DMS153 treated with DMSO at 0.1 percent for 48 hours (cell line): Measurements from ENCODE around the gene XRCC6.
"Not testable (repeated sequence)": the region's sequence is repeated elsewhere in the genome, so short reads cannot be mapped to it uniquely, and the experiment has no call there.

ENCODE experiments used
- DNase-seq: peaks from one replicate; lab custom pipeline; 2025; ENCODE audit not compliant: unreplicated experiment; lab: John Stamatoyannopoulos, UW

XRCC6 gene

DNA sequence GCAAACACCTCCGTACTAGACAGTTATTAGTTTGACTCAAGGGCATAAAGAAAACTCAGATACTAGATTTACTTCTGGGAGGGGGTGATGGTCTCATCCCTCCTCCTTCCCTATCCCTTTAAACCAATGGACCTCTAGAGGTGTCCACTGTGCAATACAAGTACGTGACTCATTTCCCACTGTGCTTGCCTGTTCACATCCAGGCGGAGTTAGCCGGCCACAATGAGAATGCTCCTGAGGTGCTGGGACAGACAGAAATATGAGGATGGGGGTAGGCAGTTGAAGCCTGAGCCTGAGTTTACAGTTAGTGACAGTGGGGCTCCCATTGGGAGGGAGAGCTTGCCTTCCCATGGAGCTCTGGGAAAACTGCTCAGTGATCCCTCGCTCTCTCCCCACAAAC, 23.0 kb upstream of the XRCC6 start:
- no peak for DNase-seq

DNA sequence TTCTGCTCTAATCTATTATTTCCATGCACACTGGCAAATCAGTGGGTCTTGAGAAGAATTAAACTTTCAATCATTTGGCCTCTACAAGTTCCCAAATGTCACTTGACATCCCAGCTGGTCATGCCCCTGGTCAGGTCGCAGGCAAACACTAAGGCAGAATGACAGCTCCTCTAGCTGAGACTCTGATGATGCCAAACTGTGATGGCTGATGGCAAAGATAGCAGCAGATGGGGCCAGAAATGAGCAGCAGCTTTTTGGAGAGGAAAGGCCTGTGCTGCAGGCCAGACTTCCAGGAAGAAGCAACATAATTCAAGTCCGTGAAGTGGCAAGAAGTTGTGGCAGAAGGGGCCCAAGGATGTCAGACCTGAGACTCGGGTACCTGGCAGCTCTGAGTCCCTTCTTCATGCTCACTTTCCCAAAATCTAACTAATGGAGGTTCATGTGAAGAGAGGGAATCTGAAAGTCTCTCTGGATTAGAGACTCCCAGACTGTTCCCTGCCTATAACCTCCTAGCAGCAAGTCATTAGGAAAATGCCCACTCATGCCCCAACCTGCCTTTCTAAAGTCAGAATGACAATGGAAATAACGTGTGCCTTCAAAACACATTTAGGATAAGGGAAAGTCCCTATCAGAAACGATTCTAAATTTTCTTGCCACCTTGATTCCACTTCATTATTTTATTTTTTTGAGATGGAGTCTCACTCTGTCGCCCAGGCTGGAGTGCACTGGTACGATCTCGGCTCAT, 22.0 kb upstream of the XRCC6 start:
- DNase-seq: no peak

DNA sequence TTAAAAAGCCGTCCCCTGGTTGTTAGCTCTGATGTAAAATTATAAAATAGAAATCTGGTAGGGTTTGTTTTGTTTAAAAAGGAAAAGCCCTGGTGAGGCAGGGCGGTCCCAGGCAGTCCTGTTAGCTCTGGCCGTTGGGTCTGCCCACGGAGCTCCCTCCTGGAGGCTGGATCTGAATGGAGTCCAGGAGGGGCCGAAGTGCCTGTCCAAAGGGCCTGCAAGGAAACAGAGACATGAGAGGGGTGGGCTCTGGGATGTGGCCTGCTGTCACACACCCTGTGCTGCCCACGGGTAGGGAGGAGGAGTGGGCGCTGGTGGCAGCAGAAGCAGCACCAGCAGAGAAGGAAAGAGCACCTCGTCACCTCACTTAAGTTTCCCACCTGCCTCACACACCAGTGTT, 20.1 kb upstream of the XRCC6 start:
- DNase-seq: no peak

DNA sequence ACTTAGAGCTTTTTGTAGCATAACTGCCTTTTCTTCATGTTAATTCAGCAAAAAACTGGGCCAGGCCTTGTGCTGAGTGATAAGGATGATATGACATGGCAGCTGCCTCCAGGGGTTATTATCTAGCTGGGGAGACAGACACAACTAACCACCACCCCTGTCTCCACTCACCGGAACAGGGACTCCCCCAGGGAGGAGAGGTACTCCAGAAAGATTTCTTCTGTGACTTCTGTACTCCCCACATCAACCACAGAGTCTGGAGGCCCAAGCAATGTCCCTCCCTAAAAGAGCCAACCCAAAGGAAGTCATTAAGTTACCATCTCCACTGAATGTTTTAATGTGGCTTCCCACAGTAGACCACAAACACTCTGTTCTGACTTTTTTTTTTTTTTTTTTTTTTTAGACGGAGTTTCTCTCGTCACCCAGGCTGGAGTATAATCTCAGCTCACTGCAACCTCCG, 17.2 kb upstream of the XRCC6 start:
- no peak for DNase-seq

DNA sequence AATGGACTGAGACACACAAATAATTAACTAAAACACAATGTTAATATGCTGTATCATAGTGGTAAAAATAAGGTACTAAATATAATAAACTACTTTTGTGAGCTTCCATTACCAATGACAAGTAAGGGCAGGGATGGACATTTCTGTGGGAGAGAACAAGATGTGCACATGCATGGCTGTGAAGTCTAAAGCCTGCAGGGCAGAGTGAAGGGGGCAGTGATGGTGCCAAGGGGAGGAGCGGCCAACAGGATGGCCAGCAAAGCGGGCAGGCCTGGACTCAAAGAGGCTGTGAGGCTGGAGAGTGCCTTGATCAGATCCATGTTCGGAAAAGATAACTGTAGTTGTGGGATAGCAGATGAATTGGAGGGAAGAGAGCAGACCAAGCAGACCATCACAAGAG, 12.7 kb upstream of the XRCC6 start:
- DNase-seq: no peak

DNA sequence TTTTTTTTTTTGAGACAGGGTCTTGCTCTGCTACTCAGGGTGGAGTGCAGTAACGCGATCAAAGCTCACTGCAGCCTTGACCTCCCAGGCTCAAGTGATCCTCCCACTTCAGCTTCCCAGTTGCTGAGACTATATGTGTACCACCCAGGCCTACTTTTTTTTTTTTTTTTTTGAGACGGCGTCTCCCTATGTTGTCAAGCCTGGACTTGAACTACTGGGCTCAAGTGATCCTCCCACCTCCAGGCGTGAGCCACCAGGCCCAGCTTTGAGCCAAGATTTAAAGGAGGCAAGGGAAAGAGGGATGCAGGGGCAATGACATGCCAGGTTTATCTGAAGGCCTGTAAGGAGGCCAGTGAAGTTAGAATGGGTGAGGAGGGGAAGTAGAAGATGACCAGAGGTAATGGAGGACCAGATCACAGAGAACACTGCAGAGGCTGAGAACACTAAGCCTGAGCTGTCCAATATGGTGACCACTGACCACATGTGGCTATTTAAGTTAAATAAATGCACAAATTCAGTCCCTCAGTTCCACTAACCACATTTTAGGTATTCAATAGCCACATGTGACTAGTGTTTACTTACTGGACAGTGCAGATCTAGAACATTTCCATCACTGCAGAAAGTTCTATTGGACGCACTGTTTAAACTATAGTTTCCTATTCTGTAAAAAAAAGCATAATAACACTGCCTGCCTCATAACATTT, 8.3 kb upstream of the XRCC6 start:
- no peak for DNase-seq

DNA sequence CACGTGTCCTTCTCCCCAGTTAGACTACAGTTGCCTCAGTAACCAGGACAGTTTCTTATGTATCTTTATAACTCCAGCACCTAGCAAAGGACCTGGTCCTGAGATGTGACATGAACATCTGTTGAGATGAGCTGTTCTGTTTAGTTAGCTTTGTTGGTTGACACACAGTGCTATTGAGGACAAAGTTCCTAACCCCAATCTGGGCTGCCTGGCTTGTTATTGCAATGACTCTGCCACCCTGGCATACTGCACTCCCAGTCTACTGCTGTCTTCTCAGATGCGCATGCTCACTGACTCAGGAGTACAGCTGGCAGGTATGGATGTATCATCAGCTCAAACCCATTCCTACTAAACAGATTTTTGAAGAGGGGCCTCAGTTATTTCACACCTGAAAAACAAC, 7.6 kb upstream of the XRCC6 start:
- DNase-seq: no peak

DNA sequence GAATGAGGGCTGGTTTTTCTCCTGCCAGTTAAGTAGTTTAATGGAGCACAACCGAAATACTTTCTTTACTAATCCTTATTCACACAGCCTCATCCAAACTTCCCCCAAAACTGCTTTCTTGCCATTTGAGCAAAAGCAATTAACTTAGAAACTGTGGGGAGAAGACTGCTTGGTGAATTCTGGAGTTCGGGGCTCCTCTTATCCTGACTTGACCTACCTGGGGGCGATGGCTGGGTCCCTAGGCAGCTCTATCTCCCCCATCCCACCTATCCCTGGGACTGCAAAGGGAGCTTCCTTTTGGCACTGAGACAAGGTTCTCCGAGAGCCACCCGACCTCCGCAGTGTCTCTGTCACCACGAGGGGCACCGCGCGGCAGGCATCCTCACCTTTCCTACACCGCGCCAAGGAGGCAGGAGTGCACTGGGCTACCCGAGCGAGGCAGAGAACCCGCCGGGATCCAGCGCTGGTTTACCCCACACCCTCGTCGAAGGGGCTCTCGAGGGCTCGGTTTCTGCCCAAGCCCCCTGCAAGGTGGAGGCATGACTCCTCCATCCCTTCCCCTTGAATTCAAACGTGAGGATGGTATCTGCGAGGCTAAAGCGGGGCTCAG, 1.0 kb upstream of the XRCC6 start:
- DNase-seq: no peak

DNA sequence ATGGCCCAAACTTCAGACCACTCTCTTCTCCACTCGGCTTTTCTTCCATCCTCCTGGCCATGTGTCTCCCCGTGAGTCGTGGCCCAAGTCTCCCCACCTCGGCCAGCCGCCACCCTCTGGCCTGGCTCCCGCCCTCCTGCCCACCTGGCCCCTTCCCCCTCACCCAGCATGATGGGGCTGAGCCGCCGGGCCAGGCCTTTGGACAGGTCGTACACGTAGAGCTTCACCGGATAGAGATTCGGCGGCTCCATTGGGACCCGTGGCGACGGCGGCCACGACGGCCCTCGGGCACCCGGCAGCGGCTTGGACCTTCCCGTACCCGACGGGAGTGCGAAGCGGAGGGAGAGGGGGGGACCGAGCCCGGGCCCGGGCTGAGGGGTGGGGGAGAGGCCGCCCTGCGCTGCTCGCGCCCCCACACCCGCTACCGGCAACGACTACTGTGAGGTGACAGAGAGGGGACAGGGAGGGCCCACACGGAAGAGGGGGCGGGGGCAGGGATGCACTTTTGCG, 451 bp upstream of the XRCC6 start, which contains the start of gene DESI1:
DESI1 (minus strand) TSS at position 455 of the 510 bp plus-strand sequence; CDS start at position 251, 204 bp downstream.
- no peak for DNase-seq

DNA sequence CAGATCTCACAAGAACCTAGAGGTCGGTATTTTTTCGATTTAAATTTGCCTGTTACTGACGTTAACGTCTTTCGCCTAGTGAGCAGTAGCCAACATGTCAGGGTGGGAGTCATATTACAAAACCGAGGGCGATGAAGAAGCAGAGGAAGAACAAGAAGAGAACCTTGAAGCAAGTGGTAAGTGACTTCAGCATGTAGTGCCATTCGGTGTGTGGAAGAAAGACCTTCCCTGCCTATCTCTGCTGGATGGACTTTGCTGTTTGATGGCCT, 750 bp downstream of the XRCC6 start:
- no peak for DNase-seq

DNA sequence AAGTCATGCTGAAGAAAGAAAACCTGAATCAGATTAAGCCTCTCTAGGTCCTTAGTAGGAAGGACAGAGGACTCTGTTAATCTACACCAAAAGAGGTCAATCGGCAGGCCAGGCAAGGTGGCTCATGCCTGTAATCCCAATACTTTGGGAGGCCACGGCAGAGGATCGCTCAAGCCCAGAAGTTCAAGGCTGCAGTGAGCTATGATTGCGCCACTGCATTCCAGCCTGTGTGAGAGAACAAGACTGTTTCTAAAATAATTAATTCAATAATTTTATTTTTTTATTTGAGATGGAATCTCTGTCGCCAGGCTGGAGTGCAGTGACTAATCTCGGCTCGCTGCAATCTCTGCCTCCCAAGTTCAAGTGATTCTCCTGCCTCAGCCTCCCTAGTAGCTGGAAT, 4.5 kb downstream of the XRCC6 start:
- no peak for DNase-seq

DNA sequence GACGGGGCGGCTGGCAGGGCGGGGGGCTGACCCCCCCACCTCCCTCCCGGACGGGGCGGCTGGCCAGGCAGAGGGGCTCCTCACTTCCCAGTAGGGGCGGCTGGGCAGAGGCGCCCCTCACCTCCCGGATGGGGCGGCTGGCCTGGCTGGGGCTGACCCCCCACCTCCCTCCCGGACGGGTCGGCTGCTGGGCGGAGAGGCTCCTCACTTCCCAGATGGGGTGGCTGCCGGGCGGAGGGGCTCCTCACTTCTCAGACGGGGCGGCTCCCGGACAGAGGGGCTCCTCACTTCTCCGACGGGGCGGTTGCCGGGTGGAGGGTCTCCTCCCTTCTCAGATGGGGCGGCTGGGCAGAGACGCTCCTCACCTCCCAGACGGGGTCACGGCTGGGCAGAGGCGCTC, 10.0 kb downstream of the XRCC6 start:
- DNase-seq: not testable (repeated sequence)

DNA sequence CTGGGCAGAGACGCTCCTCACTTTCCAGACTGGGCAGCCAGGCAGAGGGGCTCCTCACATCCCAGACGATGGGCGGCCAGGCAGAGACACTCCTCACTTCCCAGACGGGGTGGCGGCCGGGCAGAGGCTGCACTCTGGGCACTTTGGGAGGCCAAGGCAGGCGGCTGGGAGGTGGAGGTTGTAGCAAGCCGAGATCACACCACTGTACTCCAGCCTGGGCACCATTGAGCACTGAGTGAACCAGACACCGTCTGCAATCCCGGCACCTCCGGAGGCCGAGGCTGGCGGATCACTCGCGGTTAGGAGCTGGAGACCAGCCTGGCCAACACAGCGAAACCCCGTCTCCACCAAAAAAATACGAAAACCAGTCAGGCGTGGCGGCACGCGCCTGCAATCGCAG, 10.5 kb downstream of the XRCC6 start:
- not testable (repeated sequence) for DNase-seq

DNA sequence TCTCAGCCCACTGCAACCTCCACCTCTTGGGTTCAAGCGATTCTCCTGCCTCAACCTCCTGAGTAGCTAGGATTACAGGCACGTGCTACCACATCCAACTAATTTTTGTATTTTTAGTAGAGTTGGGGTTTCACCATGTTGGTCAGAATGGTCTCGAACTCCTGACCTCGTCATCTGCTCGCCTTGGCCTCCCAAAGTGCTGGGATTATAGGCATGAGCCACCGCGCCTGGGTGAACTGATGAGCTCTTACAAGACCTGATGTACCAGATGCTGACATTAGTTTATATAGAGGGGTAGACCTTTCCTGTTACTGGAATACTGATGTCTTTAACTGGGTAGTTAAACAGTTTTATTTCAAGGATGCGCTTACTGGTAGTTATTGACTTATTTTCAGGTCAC, 13.5 kb downstream of the XRCC6 start:
- not testable (repeated sequence) for DNase-seq

DNA sequence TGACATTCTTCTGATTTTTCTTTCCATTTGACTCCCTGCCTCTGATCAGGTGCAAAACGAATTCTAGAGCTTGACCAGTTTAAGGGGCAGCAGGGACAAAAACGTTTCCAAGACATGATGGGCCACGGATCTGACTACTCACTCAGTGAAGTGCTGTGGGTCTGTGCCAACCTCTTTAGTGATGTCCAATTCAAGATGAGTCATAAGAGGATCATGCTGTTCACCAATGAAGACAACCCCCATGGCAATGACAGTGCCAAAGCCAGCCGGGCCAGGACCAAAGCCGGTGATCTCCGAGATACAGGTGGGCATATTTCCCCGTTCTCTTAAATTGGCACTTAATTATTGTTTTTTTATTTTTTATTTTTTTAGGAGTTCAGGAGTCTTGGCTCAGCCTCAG, 15.4 kb downstream of the XRCC6 start:
- DNase-seq: no peak

DNA sequence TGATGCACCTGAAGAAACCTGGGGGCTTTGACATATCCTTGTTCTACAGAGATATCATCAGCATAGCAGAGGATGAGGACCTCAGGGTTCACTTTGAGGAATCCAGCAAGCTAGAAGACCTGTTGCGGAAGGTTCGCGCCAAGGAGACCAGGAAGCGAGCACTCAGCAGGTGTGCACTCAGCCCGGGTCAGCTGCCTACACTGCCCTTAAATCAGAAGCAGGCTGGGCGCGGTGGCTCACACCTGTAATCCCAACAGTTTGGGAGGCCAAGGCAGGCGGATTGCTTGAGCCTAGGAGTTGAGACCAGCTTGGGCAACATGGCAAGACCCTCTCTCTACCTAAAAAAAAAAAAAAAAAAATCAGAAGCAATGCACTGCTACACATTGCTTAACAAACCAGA, 16.5 kb downstream of the XRCC6 start:
- not testable (repeated sequence) for DNase-seq

DNA sequence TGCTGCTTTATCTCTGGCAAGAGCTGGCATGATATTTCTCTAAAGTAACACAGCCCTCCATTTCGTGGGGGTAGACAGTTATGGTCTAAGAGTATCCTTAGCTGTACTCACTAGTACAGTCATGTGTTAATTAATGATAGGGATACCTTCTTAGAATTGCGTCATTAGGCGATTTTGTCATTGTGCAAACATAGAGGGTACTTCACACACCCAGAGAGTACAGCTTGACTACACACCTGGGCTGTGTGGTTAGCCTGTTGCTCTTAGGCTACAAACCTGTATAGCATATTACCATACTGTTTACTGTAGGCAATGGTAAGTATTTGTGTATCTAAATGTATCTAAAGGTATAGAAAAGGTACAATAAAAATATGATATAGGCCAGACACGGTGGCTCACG, 17.0 kb downstream of the XRCC6 start:
- DNase-seq: no peak

DNA sequence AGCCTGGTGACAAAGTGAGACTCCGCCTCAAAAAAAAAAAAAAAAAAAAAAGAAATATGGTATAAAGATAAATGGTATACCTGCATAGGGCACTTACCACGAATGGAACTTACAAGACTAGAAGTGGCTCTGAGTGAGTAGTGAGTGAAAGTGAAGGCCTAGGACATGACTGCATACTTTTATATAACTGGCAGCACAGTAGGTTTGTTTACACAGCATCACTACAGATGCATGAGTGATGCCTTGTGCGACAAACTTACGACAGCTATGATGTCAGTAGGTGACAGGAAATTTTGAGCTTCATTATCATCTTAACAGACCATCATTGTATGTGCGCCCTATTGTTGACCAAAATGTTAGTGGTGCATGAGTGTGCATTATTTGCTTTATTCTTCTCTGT, 17.7 kb downstream of the XRCC6 start:
- no peak for DNase-seq

DNA sequence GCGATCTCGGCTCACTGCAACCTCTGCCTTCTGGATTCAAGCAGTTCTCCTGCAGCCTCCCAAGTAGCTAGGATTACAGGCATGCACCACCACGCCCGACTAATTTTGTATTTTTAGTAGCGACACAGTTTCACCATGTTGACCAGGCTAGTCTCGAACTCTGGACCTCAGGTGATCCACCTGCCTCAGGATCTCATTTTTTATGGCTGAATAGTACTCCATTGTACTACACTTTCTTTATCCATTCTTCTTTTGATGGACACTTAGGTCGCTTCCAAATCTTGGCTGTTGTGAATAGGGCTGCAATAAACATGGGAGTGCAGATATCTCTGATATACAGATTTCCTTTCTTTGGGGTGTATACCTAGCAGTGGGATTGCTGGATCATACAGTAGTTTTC, 20.8 kb downstream of the XRCC6 start:
- no peak for DNase-seq

DNA sequence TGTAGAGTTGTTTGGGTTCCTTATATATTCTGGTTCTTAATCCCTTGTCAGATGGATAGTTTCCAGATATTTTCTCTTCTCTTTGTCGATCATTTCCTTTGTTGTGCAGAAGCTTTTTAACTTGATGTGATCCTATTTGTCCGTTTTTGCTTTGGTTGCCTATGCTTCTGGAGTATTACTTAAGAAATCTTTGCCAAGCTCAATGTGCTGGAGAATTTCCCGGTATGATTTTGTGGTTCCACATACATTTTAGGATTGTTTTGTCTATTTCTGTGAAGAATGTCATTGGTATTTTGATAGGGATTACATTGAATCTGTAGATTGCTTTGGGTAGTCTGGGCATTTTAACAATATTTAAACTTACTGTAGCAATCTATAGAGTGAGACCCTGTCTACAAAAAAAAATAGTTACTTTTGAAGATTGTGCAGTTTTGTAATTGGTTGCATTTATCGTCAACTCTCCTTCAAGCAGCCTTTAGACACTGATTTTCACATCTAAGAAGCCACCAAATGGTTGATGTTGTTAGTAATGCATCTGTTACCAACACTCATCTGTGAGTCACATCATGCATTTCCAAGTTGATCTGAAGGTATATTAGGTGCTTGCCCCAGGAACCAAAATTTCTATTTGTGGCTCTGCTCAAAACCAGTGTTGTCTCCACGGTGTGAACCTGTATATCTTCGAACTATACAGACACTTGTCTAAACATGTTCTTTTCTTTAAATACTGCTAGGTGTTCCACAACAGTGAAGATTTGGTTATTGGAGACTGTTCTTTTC, 21.4 kb downstream of the XRCC6 start:
- no peak for DNase-seq

DNA sequence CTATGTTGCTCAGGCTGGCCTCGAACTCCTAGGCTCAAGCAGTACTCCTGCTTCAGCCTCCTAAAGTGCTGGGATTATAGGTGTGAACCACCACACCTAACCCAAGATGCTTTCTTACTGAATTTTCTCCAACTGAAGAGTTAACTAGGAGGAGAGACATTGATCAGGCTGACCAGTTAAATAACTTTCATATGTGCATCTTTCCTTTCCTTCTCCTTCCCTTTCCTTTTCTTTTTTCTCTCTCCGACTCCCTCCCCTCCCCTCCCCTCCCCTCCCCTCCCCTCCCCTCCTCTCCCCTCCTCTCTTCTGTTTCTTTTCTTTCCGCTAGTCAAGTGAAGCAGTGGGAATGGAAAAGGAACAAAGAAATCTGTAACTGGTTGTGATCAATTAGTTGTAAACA, 26.7 kb downstream of the XRCC6 start:
- no peak for DNase-seq
